GM19193 (cell line): Measurements from ENCODE around the gene ATP5F1B.

Experiments
- POLR2A ChIP-seq: IDR thresholded peaks from 4 replicates; pipeline ENCODE4 v1.6.1; 2011; ENCODE audit not compliant: insufficient read depth, insufficient read length; ENCODE audit errors: extremely low read depth

The ATP5F1B gene

DNA sequence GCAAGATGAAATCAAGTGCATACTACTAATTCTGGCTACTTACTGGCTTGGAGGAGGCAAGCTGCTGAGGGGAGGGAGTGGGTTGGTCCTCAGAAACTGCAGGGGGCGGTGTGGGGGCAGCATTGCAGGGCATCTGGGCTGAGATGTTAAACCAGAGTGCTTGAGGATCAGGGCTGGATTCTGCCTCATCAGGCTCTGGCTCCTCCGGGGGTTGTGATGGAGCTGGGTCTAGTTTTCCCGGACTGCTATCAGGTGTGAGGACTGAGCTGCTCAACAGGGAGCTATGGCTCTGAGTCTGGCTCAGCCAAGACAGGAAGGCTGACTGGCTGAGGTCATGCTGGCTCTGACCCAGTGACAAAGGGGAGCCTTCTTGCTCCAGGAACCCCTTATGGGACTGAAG is 44.3 kb downstream of the ATP5F1B start:
- TF ChIP-seq POLR2A = no peak

GRCh38 chr12:56600753-56601152 is 45.0 kb downstream of the ATP5F1B start:
- no peak for TF ChIP-seq POLR2A

- no peak for TF ChIP-seq POLR2A
Measured at GRCh38 chr12:56599797-56600196, 46.0 kb downstream of the ATP5F1B start.

DNA sequence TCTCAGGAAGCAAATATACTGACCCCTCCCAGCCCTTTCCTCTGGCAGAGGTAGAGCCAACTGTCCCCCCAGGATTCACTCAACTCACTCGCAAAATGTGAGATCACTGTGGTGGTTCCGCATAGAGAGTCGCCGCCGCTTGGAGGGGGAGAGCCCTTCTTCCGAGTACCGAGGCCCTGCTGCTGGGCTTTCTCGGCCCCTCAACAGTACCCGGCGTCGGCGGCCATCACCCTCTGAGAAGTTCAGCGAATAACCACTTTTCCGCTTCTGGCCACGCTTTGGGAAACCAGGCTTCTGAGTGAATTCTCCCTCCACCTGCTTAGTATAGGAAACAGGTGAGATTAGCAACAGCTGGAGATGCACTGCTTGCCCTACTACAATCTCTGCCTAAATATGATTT is 46.7 kb downstream of the ATP5F1B start:
- no peak for TF ChIP-seq POLR2A

DNA sequence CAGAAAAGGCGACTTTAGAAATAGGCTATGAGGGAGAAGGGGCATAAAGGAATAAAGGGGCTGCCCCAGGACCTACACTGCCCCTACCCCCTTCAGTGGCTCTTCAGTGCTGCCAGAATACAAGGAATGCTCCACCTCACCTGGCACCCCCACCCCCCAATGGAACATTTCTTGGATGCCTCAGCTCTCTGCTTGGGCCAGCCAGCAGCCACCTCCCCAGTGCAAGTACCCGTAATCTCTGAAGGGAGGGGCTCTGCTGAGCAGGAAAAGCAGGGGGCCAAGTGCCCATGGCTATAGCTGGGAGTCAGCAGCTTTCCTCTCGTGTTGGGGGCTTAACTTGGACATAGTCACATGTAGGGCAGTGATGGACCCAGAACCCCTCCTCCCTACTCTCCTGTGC is 49.0 kb downstream of the ATP5F1B start:
- TF ChIP-seq POLR2A = no peak

- no peak for TF ChIP-seq POLR2A
Measured at GRCh38 chr12:56593909-56594621, 51.7 kb downstream of the ATP5F1B start.

DNA sequence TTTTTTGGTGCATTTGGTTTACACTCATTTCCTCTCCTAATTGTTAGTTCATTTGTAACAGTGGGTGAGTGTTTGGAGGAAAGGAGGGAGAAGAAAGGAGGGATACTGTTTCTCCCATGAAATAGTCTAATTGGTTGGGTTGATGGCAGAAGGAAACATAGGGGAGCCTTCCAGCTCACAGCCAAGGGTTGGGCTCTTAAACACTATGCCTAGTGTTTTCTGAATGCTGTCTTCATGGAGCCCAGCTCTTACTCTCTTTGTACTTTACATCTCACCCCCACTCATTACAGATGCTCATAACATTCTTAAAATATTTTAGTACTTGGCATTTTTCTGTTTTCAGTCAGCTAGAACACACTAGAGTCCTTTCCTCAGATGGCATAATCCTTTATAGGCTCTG is 53.8 kb downstream of the ATP5F1B start:
- no peak for TF ChIP-seq POLR2A

- TF ChIP-seq POLR2A = no peak
Measured at GRCh38 chr12:56591126-56591525, 54.7 kb downstream of the ATP5F1B start.

GRCh38 chr12:56590237-56590830 is 55.5 kb downstream of the ATP5F1B start:
- TF ChIP-seq POLR2A = no peak

- no peak for TF ChIP-seq POLR2A
Measured at GRCh38 chr12:56589783-56590182, 56.0 kb downstream of the ATP5F1B start.
